OCI-LY1 (cell line): Measurements from ENCODE around the gene POLRMT.

ENCODE experiments used
- H2AFZ ChIP-seq: fragments of 200-600 bp; sonication (generic), shearing (Covaris generic); 2 replicates; pipeline ENCODE4 v1.6.0; 2014; ENCODE audit warnings: antibody characterized with exemption, mild to moderate bottlenecking, low read length
- H3F3A ChIP-seq: fragments of 200-600 bp; sonication (generic), shearing (Covaris generic); 2 replicates; pipeline ENCODE4 v1.6.0; 2014; ENCODE audit warnings: mild to moderate bottlenecking, antibody characterized with exemption, low read length, moderate library complexity; ENCODE audit not compliant: insufficient read depth
- H3K27ac ChIP-seq: fragments of 200-600 bp; sonication (generic); 2 replicates; pipeline ENCODE4 v1.5.1; 2014; ENCODE audit warnings: low read length, mixed run types, mild to moderate bottlenecking, low read depth; ENCODE audit not compliant: poor library complexity, severe bottlenecking
- H3K27me3 ChIP-seq: fragments of 200-600 bp; sonication (generic); 2 replicates; pipeline ENCODE4 v1.6.0; 2014; ENCODE audit warnings: antibody characterized with exemption, mild to moderate bottlenecking, low read length, moderate library complexity; ENCODE audit not compliant: insufficient read depth
- H3K36me3 ChIP-seq: fragments of 200-600 bp; sonication (generic); 2 replicates; pipeline ENCODE4 v1.6.1; 2014; ENCODE audit warnings: mild to moderate bottlenecking, antibody characterized with exemption, low read length, moderate library complexity, mixed read lengths; ENCODE audit not compliant: insufficient read depth
- H3K4me1 ChIP-seq: fragments of 200-600 bp; sonication (generic); 2 replicates; pipeline ENCODE4 v1.5.1; 2014; ENCODE audit warnings: mild to moderate bottlenecking, low read length, moderate library complexity; ENCODE audit not compliant: insufficient read depth, severe bottlenecking
- H3K4me2 ChIP-seq: fragments of 200-600 bp; sonication (generic), shearing (Covaris generic); 2 replicates; pipeline ENCODE4 v1.6.1; 2014; ENCODE audit warnings: low read length
- H3K4me3 ChIP-seq: fragments of 200-600 bp; sonication (generic); 2 replicates; pipeline ENCODE4 v1.5.1; 2014; ENCODE audit warnings: low read length, low read depth, mild to moderate bottlenecking, mixed read lengths; ENCODE audit not compliant: poor library complexity, severe bottlenecking
- H3K79me2 ChIP-seq: fragments of 200-600 bp; shearing (Covaris generic); 2 replicates; pipeline ENCODE4 v1.6.1; 2016; ENCODE audit warnings: mixed run types, low read length, mixed read lengths; ENCODE audit not compliant: insufficient read depth
- H3K9ac ChIP-seq: fragments of 200-600 bp; sonication (generic), shearing (Covaris generic); 2 replicates; pipeline ENCODE4 v1.6.1; 2014; ENCODE audit warnings: mild to moderate bottlenecking, low read length, mixed read lengths
- H3K9me2 ChIP-seq: fragments of 200-600 bp; sonication (generic), shearing (Covaris generic); 2 replicates; pipeline ENCODE4 v1.6.1; 2014; ENCODE audit warnings: low read depth, mild to moderate bottlenecking, low read length, mixed read lengths
- H3K9me3 ChIP-seq: fragments of 200-600 bp; shearing (Covaris generic); 2 replicates; pipeline ENCODE4 v1.6.1; 2014; ENCODE audit warnings: low read length, mixed read lengths
- H4K20me1 ChIP-seq: fragments of 200-600 bp; sonication (generic), shearing (Covaris generic); 2 replicates; pipeline ENCODE4 v1.6.0; 2016; ENCODE audit warnings: mild to moderate bottlenecking, low read length; ENCODE audit not compliant: insufficient read depth
- EZH2 ChIP-seq: fragments of 200-600 bp; sonication (generic), shearing (Covaris generic); IDR thresholded peaks from 2 replicates; pipeline ENCODE4 v1.8.0; 2017; ENCODE audit warnings: borderline replicate concordance, mixed run types, mild to moderate bottlenecking, antibody characterized with exemption, low read length, moderate library complexity, mixed read lengths
- TF ChIP-seq, protein P1 (sequence below): fragments of 200-600 bp; sonication (generic), shearing (Covaris generic); IDR thresholded peaks from 2 replicates; pipeline ENCODE4 v1.5.1; 2017; ENCODE audit warnings: mild to moderate bottlenecking, antibody characterized with exemption, low read length, moderate library complexity, mixed read lengths

POLRMT gene

DNA sequence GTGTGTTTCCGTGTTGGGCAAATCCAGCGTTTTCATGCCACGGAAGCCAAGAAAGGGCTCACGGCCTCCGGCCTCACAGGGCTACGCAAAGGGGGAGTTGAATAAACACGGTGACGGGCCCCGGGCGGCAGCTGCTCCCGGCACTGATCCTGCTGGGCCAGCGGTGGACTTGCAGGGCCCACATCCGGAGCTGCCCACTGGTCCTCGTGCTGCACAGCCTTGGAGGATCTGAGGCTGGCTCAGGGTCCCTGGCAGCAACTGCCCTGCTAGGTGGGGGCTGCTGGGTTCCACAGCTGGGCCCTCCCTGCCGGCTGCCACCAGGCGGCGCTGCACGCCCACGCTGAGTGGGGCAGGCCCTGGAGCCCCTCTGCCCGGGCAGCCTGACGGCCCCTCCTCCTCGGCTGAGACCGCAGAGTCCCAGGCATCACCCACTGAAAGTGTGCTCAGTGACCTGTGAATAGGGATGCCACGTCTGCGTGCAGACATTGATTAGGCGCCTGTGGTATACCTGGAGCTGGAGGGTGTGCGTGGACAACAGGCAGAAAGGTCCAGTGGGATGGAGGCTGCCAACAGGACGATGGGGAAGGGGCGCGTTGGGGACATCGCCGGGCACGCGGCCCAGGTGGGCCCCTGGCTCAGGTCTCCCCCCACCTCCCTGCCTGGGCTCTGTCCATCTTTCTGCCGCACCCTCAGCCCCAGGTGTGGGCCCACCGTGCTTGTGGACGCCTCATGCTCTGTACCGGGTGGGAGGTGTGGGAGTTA, 48.9 kb downstream of the POLRMT start:
- no peak overlapping the region for H3K4me2 ChIP-seq
- H3K79me2 ChIP-seq, result no peaks in the 10 kb centered on the region
- TF ChIP-seq, protein P1, sequence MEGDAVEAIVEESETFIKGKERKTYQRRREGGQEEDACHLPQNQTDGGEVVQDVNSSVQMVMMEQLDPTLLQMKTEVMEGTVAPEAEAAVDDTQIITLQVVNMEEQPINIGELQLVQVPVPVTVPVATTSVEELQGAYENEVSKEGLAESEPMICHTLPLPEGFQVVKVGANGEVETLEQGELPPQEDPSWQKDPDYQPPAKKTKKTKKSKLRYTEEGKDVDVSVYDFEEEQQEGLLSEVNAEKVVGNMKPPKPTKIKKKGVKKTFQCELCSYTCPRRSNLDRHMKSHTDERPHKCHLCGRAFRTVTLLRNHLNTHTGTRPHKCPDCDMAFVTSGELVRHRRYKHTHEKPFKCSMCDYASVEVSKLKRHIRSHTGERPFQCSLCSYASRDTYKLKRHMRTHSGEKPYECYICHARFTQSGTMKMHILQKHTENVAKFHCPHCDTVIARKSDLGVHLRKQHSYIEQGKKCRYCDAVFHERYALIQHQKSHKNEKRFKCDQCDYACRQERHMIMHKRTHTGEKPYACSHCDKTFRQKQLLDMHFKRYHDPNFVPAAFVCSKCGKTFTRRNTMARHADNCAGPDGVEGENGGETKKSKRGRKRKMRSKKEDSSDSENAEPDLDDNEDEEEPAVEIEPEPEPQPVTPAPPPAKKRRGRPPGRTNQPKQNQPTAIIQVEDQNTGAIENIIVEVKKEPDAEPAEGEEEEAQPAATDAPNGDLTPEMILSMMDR, result peak; percentile 93
- TF ChIP-seq EZH2, result no peak
- H3K4me1 ChIP-seq, result no peaks in the 10 kb centered on the region
- no peaks in the 10 kb centered on the region for H4K20me1 ChIP-seq
- H2AFZ ChIP-seq, result no peak overlapping the region
- no peaks in the 10 kb centered on the region; the same call in 1 of the 2 replicates for H3K27me3 ChIP-seq
- peaks cover 34% of the 10 kb centered on the region for H3K36me3 ChIP-seq
- H3K9me3 ChIP-seq, result no peaks in the 10 kb centered on the region
- no peak overlapping the region for H3K4me3 ChIP-seq
- no peak overlapping the region for H3K27ac ChIP-seq
- H3F3A ChIP-seq, result no peaks in the 10 kb centered on the region
- H3K9ac ChIP-seq, result no peak overlapping the region
- H3K9me2 ChIP-seq, result no peaks in the 10 kb centered on the region

DNA sequence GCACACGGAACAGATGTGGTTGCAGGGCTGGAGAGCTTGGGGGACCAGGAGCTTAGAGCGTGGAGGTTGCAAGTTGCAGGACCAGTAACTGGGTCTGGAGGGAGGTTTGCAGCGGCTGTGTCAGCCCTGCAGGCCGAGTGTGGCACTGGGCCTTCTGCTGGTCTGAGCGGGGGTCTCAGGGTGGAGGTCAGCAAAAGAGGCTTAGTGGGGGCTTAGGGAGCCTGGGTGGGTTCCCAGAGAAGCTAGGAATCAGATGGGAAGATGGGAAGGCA, 49.4 kb downstream of the POLRMT start:
- no peaks in the 10 kb centered on the region for H4K20me1 ChIP-seq
- H3K4me2 ChIP-seq, result no peak overlapping the region
- H3K27ac ChIP-seq, result no peak overlapping the region
- H3K9me2 ChIP-seq, result no peaks in the 10 kb centered on the region
- no peak overlapping the region for H2AFZ ChIP-seq
- H3K79me2 ChIP-seq, result no peaks in the 10 kb centered on the region
- H3K9me3 ChIP-seq, result no peaks in the 10 kb centered on the region
- no peak overlapping the region for H3K9ac ChIP-seq
- H3K4me1 ChIP-seq, result no peaks in the 10 kb centered on the region
- peaks cover 40% of the 10 kb centered on the region for H3K36me3 ChIP-seq
- TF ChIP-seq, protein P1, result no peak
- no peak for TF ChIP-seq EZH2
- H3F3A ChIP-seq, result no peaks in the 10 kb centered on the region
- H3K27me3 ChIP-seq, result no peaks in the 10 kb centered on the region; the same call in 1 of the 2 replicates
- H3K4me3 ChIP-seq, result no peak overlapping the region

DNA sequence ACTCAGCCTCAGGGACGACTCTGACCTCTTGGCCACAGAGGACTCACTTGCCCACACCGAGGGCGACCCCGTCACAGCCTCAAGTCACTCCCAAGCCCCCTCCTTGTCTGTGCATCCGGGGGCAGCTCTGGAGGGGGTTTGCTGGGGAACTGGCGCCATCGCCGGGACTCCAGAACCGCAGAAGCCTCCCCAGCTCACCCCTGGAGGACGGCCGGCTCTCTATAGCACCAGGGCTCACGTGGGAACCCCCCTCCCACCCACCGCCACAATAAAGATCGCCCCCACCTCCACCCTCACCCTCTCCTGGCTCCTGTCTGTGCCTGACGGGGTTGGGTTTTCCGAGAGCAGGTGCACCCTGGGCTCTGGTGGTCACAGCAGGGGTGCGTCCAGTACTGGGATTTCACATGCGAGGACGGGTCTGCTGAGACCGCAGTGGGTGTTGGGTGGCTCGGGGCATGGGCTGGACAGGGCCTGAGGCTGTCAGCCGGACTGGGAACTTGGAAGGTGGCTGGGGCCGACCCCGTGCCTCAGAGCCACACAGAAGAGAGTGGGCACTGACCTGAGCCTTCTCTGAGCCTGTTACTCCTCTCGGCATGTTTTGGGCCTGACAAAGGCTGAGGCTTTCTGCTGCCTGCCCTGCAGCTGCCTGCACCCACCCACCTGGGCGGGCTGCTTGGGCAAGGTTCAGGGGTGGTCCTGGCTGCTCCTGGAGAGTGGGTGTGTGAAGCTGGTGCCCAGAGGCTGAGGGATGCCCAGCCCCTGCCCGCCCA, 50.0 kb downstream of the POLRMT start:
- Histone ChIP-seq H3F3A (no peaks in the 10 kb centered on the region), H2AFZ (no peak overlapping the region), H3K9ac (no peak overlapping the region), H3K4me2 (no peak overlapping the region), H3K4me1 (no peaks in the 10 kb centered on the region), H3K27me3 (no peaks in the 10 kb centered on the region; the same call in 1 of the 2 replicates), H4K20me1 (no peaks in the 10 kb centered on the region), H3K9me2 (no peaks in the 10 kb centered on the region), H3K9me3 (no peaks in the 10 kb centered on the region), H3K4me3 (no peak overlapping the region), H3K79me2 (no peaks in the 10 kb centered on the region; the same call in 1 of the 2 replicates), H3K36me3 (peaks cover 40% of the 10 kb centered on the region), H3K27ac (no peak overlapping the region)
- TF ChIP-seq, protein P1, result no peak
- no peak for TF ChIP-seq EZH2
